NCI-H526 (cell line): ENCODE results near the gene LIMA1.
"Not testable (repeated sequence)": the region's sequence is repeated elsewhere in the genome, so short reads cannot be mapped to it uniquely, and the experiment has no call there.

Experiments
- DNase-seq, 2 experiments: peaks; one replicate each; lab custom pipeline; 2025; lab: John Stamatoyannopoulos, UW

The LIMA1 gene

GRCh38 chr12:50285253-50285652 is 1.9 kb upstream of the LIMA1 start:
- DNase-seq, result no peak

- peak in 1 of 2 experiments; percentile 10 for DNase-seq
Observed at GRCh38 chr12:50282721-50283228, 545 bp downstream of the LIMA1 start.

GRCh38 chr12:50279501-50279900 is 3.8 kb downstream of the LIMA1 start:
- no peak for DNase-seq

- DNase-seq, result no peak
Observed at GRCh38 chr12:50276912-50277671, 6.2 kb downstream of the LIMA1 start.

- no peak for DNase-seq
Observed at GRCh38 chr12:50276068-50276467, 7.3 kb downstream of the LIMA1 start.

- no peak for DNase-seq
Observed at GRCh38 chr12:50275556-50275955, 7.8 kb downstream of the LIMA1 start.

- not testable (repeated sequence) for DNase-seq
Observed at GRCh38 chr12:50275127-50275526, 8.2 kb downstream of the LIMA1 start.

- DNase-seq, result no peak
Observed at GRCh38 chr12:50271724-50272247, 11.5 kb downstream of the LIMA1 start.

- DNase-seq, result no peak
Observed at GRCh38 chr12:50268482-50268881, 14.8 kb downstream of the LIMA1 start.

- DNase-seq, result no peak
Observed at GRCh38 chr12:50265770-50266524, 17.4 kb downstream of the LIMA1 start.

- DNase-seq, result no peak
Observed at GRCh38 chr12:50263832-50264231, 19.5 kb downstream of the LIMA1 start.

GRCh38 chr12:50261654-50262053 is 21.7 kb downstream of the LIMA1 start:
- no peak for DNase-seq

- DNase-seq, result no peak
Observed at GRCh38 chr12:50258167-50258551, 25.2 kb downstream of the LIMA1 start.

- DNase-seq, result no peak
Observed at GRCh38 chr12:50257236-50258166, 25.8 kb downstream of the LIMA1 start.

GRCh38 chr12:50256761-50257160 is 26.6 kb downstream of the LIMA1 start:
- DNase-seq, result no peak

- no peak for DNase-seq
Observed at GRCh38 chr12:50252977-50253602, 30.2 kb downstream of the LIMA1 start.

GRCh38 chr12:50251619-50252252 is 31.6 kb downstream of the LIMA1 start:
- no peak for DNase-seq

GRCh38 chr12:50249464-50250182 is 33.7 kb downstream of the LIMA1 start:
- no peak for DNase-seq

- DNase-seq, result no peak
Observed at GRCh38 chr12:50248883-50249282, 34.4 kb downstream of the LIMA1 start.

GRCh38 chr12:50248411-50248810 is 34.9 kb downstream of the LIMA1 start:
- DNase-seq, result no peak
